ENCODE measurements around the gene SLC6A1. TPM values are rescaled to one million over a fixed set of nuclear protein-coding genes. Genes with fewer than 3 reads are reported as not detected.

SLC6A1 gene
- total RNA-seq, 1 experiment from 2014 or later, result not detected

DNA sequence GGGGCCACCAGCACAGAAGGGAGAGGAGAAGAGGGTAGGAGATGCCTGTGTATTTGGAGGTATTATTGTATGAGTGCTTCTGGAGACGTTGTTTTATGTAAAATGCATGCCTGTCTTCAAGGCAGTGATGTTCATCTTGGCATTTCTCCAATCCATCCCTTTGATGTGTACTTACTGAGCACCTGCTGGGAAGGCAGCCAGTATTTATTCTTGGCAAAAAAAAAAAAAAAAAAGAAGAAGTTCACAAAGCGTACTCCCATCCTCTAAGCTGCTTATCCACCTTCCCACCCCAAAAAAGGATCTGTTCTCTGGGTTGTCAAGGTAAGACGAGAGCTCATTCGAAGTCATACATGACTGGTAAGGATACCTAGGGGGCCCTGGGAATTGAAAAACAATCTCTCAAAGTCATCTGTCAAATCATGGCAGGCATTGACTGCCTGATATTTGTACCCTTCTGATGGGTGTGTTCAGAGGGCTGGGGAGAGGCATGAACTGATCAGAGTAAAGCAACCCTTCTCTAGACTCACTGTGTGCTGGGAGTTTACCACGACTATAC is 30.0 kb upstream of the SLC6A1 start:
- DNase-seq, result no peak
- Histone ChIP-seq H2AK5ac (ENCODE audit: insufficient read length, low read length) (no peak overlapping the region), H3K4me1 (ENCODE audit: insufficient read depth, low read length) (no peaks in the 10 kb centered on the region), H2BK12ac (ENCODE audit: insufficient read length, low read depth, low read length) (no peak overlapping the region), H3K27me3 (ENCODE audit: insufficient read depth, low read length) (no peaks in the 10 kb centered on the region), H3K27ac (ENCODE audit: insufficient read length, low read depth, low read length) (no peak overlapping the region), H3K56ac (ENCODE audit: insufficient read length, low read depth, low read length) (no peak overlapping the region), H3K9ac (ENCODE audit: extremely low read depth, insufficient read length, low read length) (no peak overlapping the region), H3K4ac (ENCODE audit: low read depth, low read length) (no peak overlapping the region), H2BK20ac (ENCODE audit: low read depth, low read length, poor library complexity, severe bottlenecking) (no peak overlapping the region), H4K20me1 (ENCODE audit: control insufficient read depth, insufficient read depth, insufficient read length) (no peaks in the 10 kb centered on the region), H3K23ac (ENCODE audit: insufficient read length, low read depth, low read length) (no peak overlapping the region), H3K14ac (ENCODE audit: insufficient read depth, low read length) (no peak overlapping the region), H3K79me2 (ENCODE audit: insufficient read depth, low read length) (no peaks in the 10 kb centered on the region), H3K18ac (ENCODE audit: insufficient read length, low read depth, low read length) (no peak overlapping the region), H3K23me2 (ENCODE audit: insufficient read length, low read depth, low read length, poor library complexity, severe bottlenecking) (no peaks in the 10 kb centered on the region), H3K9me3 (ENCODE audit: control insufficient read depth, low read depth, low read length) (no peaks in the 10 kb centered on the region), H2BK15ac (ENCODE audit: low read depth, low read length) (no peak overlapping the region), H4K5ac (ENCODE audit: insufficient read length, low read depth, low read length) (no peak overlapping the region), H3K4me2 (ENCODE audit: insufficient read depth, insufficient read length, low read length) (no peak overlapping the region), H3T11ph (ENCODE audit: low read length) (no peak overlapping the region), H3K79me1 (ENCODE audit: insufficient read depth, low read depth, low read length, poor library complexity, severe bottlenecking) (no peaks in the 10 kb centered on the region), H4K91ac (ENCODE audit: insufficient read length, low read depth, low read length) (no peak overlapping the region), H2BK120ac (ENCODE audit: low read depth, low read length, poor library complexity, severe bottlenecking) (no peak overlapping the region), H2BK5ac (ENCODE audit: insufficient read length, low read length) (no peak overlapping the region), H2AFZ (ENCODE audit: low read length) (no peak overlapping the region), H4K8ac (replicated peaks; ENCODE audit: insufficient read length, low read depth, low read length) (no peak overlapping the region)
- no peak for TF ChIP-seq CTCF (conservative IDR thresholded peaks at IDR 0.05)
- peaks cover 0 to 3% of the 10 kb centered on the region in 2 experiments; a peak in 2 of 4 replicates for H3K4me1 Mint-ChIP-seq
- H3K36me3 Mint-ChIP-seq (ENCODE audit: insufficient read depth in 1 of 3, low read depth in 3 of 3), result no peaks in the 10 kb centered on the region; a peak in 1 of 7 replicates
- no peak overlapping the region for H3K27ac Mint-ChIP-seq
- peaks cover 37% of the 10 kb centered on the region for H3K27me3 Mint-ChIP-seq (ENCODE audit: low read depth)
- no CpG with 5 or more reads among the region's 5 CpGs for WGBS (ENCODE audit: extremely low coverage, insufficient read length, low lambda C conversion rate)
- H3K4me3 Mint-ChIP-seq, result no peak overlapping the region
- H3K9me3 Mint-ChIP-seq, result no peaks in the 10 kb centered on the region
